Liver (tissue), 9 donors: ENCODE measurements around the gene DDX5. TPM values are rescaled to one million over a fixed set of nuclear protein-coding genes. Genes with fewer than 3 reads are reported as not detected.

Experiments
- DNase-seq: peaks from one replicate; pipeline ENCODE4 v3.0.0-alpha.2; 2017; ENCODE audit warnings: low spot score
- H3K27ac ChIP-seq, 2 donors: one replicate each; pipeline ENCODE4 v1.7.0; 2013; ENCODE audit warnings: inconsistent platforms in 2 of 2, low read length in 2 of 2, control low read depth in 1 of 2, low read depth in 1 of 2, mild to moderate bottlenecking in 1 of 2
- H3K27me3 ChIP-seq, 4 donors: one replicate each; pipeline versions ENCODE4 v1.6.1 to v1.7.0; 2013; ENCODE audit warnings: low read length in 3 of 4, inconsistent platforms in 1 of 4, mild to moderate bottlenecking in 1 of 4, moderate library complexity in 1 of 4; ENCODE audit not compliant: control insufficient read depth in 4 of 4, insufficient read depth in 4 of 4
- H3K36me3 ChIP-seq, 4 donors: one replicate each; pipeline versions ENCODE4 v1.6.1 to v1.7.0; 2013; ENCODE audit warnings: low read length in 3 of 4, mild to moderate bottlenecking in 3 of 4, low read depth in 1 of 4, moderate library complexity in 1 of 4; ENCODE audit not compliant: control insufficient read depth in 4 of 4, insufficient read depth in 3 of 4
- H3K4me1 ChIP-seq, 4 donors: one replicate each; pipeline versions ENCODE4 v1.6.1 to v1.7.0; 2013; ENCODE audit warnings: low read length in 3 of 4, mild to moderate bottlenecking in 3 of 4, moderate library complexity in 1 of 4; ENCODE audit not compliant: control insufficient read depth in 4 of 4, insufficient read depth in 4 of 4
- H3K4me3 ChIP-seq, 3 donors: one replicate each; pipeline versions ENCODE4 v1.6.1 to v1.7.0; 2013; ENCODE audit warnings: low read length in 3 of 3, control low read depth in 1 of 3, low read depth in 1 of 3, mild to moderate bottlenecking in 1 of 3
- H3K9ac ChIP-seq, 2 donors: one replicate each; pipeline ENCODE4 v1.7.0; 2013; ENCODE audit warnings: low read length in 2 of 2, mild to moderate bottlenecking in 2 of 2, moderate library complexity in 2 of 2, control low read depth in 1 of 2, low read depth in 1 of 2
- H3K9me3 ChIP-seq, 4 donors: one replicate each; pipeline versions ENCODE4 v1.6.1 to v1.7.0; 2013; ENCODE audit warnings: low read length in 3 of 4; ENCODE audit not compliant: control insufficient read depth in 4 of 4
- ATF3 ChIP-seq: IDR thresholded peaks from 2 replicates; pipeline ENCODE4 v1.6.1; 2016; ENCODE audit warnings: antibody characterized with exemption
- EGR1 ChIP-seq, 2 donors: IDR thresholded peaks; 2 replicates each; pipeline ENCODE4 v1.6.1; 2016 to 2018; ENCODE audit warnings: antibody characterized with exemption in 2 of 2, low read depth in 2 of 2
- FOXA1 ChIP-seq: IDR thresholded peaks from 2 replicates; pipeline ENCODE4 v1.6.1; 2016; ENCODE audit warnings: antibody characterized with exemption
- FOXA2 ChIP-seq: IDR thresholded peaks from 2 replicates; pipeline ENCODE4 v1.6.1; 2016; ENCODE audit warnings: antibody characterized with exemption
- GABPA ChIP-seq, 2 donors: IDR thresholded peaks in 1 of 2; conservative IDR thresholded peaks in 1 of 2; 2 replicates each; pipeline ENCODE4 v1.6.1; 2016; ENCODE audit warnings: antibody characterized with exemption in 2 of 2, mild to moderate bottlenecking in 1 of 2, moderate library complexity in 1 of 2
- HNF4A ChIP-seq, 2 donors: conservative IDR thresholded peaks; 2 replicates each; pipeline ENCODE4 v1.6.1; 2016; ENCODE audit warnings: antibody characterized with exemption in 2 of 2, mild to moderate bottlenecking in 2 of 2
- HNF4G ChIP-seq: IDR thresholded peaks from 2 replicates; pipeline ENCODE4 v1.6.1; 2016; ENCODE audit warnings: antibody characterized with exemption
- JUND ChIP-seq, 2 donors: IDR thresholded peaks; 2 replicates each; pipeline ENCODE4 v1.6.1; 2016; ENCODE audit warnings: antibody characterized with exemption in 2 of 2
- MAX ChIP-seq: IDR thresholded peaks from 2 replicates; pipeline ENCODE4 v1.6.1; 2016; ENCODE audit warnings: antibody characterized with exemption
- NR2F2 ChIP-seq: IDR thresholded peaks from 2 replicates; pipeline ENCODE4 v1.6.1; 2016; ENCODE audit warnings: antibody characterized with exemption
- RAD21 ChIP-seq, 2 donors: IDR thresholded peaks; 2 replicates each; pipeline ENCODE4 v1.6.1; 2016; ENCODE audit warnings: antibody characterized with exemption in 2 of 2, mild to moderate bottlenecking in 2 of 2
- REST ChIP-seq: IDR thresholded peaks from 2 replicates; pipeline ENCODE4 v1.6.1; 2016; ENCODE audit warnings: antibody characterized with exemption, mild to moderate bottlenecking
- RXRA ChIP-seq, 2 donors: IDR thresholded peaks; 2 replicates each; pipeline ENCODE4 v1.6.1; 2017 to 2018; ENCODE audit warnings: antibody characterized with exemption in 2 of 2, mild to moderate bottlenecking in 1 of 2
- SP1 ChIP-seq: IDR thresholded peaks from 2 replicates; pipeline ENCODE4 v1.6.1; 2018; ENCODE audit warnings: antibody characterized with exemption, mild to moderate bottlenecking
- TAF1 ChIP-seq: conservative IDR thresholded peaks from 2 replicates; pipeline ENCODE4 v1.6.1; 2016; ENCODE audit warnings: antibody characterized with exemption, mild to moderate bottlenecking
- YY1 ChIP-seq: IDR thresholded peaks from 2 replicates; pipeline ENCODE4 v1.6.1; 2016; ENCODE audit warnings: antibody characterized with exemption, mild to moderate bottlenecking
- WGBS: extraction: QIAGEN DNeasy Blood & Tissue Kit; methylation state at CpG from one replicate; pipeline ENCODE4 v1.1.7; 2013; 5-methylcytosine and 5-hydroxymethylcytosine counted together
- polyA plus RNA-seq, 2 donors: library from polyadenylated mRNA; stranded (reverse) in 1 of 2; unstranded in 1 of 2; fragments of 200-250 nt in 1 of 2; fragments of >200 nt in 1 of 2; fragmentation: Nextera tagmentation in 1 of 2; extraction: Ambion mirVana in 1 of 2; gene quantifications; one replicate each; pipeline versions ENCODE4 v1.2.1 to v1.2.3, GENCODE V29; 2013 to 2015
- total RNA-seq, 2 donors: library from RNA; depleted of rRNA; stranded (reverse); fragments of >200 nt; gene quantifications; one replicate each; pipeline ENCODE4 v1.2.3, GENCODE V29; 2014
- TF ChIP-seq, protein P1 (sequence below): IDR thresholded peaks from 2 replicates; pipeline ENCODE4 v1.6.1; 2016; ENCODE audit warnings: antibody characterized with exemption
- TF ChIP-seq, protein P2 (sequence below): fragments of 150-350 bp; IDR thresholded peaks from 2 replicates; pipeline ENCODE4 v1.5.1; 2017; ENCODE audit warnings: improper control_type of control experiment, low read depth, low read length; ENCODE audit not compliant: missing input control
- donor health status: healthy.
- donor health status: healthy.
- donor health status: healthy.
- donor health status: healthy.
- donor health status: healthy.

DDX5 gene
- total and polyA plus RNA-seq, 4 donors, result 165 to 357 (median 289) TPM

DNA sequence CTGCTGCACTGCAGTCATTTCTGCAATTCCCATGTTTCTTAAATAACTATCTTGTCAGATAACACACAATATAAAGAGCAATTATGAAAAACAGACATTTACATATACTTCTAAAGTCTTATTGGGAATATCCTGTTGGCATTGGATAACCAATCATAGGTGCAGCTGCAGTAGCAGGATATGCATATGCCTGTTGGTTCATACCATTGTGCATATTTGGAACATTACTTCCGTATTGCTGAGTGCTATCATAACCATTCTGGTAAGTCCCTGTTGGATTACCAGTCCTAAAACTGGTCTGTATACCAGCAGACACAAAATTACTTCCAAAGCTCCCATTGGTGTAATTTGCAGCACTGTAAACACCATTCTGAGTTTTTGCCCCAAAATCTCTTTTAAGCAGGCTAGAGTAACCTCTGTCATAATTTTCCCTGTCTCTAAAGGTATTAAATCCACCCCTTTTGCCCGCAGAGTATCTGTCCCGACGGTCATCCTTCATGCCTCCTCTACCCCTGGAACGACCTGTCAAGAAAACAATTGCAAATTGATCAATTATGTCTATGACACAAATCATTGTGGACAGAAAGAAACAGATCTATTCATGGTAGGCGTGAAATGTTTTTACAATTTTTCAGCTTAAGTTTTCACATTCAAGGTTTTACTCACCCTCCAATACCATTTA is 6.1 kb downstream of the DDX5 start:
- Histone ChIP-seq H3K4me3 (no peak overlapping the region), H3K9me3 (no peaks in the 10 kb centered on the region), H3K4me1 (peaks cover 10 to 72% (median 56%) of the 10 kb centered on the region in 4 donors), H3K27ac (no peak overlapping the region), H3K9ac (no peak overlapping the region), H3K27me3 (no peaks in the 10 kb centered on the region), H3K36me3 (peaks cover 12 to 70% (median 59%) of the 10 kb centered on the region in 4 donors)
- 95% methylated on average over 6 of the region's 6 CpGs for WGBS
- no peak for TF ChIP-seq HNF4A (conservative IDR thresholded peaks at IDR 0.05)
- no peak for TF ChIP-seq RAD21 (IDR thresholded peaks at IDR 0.05)
- no peak for TF ChIP-seq FOXA1
- no peak for TF ChIP-seq YY1
- TF ChIP-seq HNF4G, result no peak
- no peak for TF ChIP-seq ATF3
- TF ChIP-seq, protein P1, sequence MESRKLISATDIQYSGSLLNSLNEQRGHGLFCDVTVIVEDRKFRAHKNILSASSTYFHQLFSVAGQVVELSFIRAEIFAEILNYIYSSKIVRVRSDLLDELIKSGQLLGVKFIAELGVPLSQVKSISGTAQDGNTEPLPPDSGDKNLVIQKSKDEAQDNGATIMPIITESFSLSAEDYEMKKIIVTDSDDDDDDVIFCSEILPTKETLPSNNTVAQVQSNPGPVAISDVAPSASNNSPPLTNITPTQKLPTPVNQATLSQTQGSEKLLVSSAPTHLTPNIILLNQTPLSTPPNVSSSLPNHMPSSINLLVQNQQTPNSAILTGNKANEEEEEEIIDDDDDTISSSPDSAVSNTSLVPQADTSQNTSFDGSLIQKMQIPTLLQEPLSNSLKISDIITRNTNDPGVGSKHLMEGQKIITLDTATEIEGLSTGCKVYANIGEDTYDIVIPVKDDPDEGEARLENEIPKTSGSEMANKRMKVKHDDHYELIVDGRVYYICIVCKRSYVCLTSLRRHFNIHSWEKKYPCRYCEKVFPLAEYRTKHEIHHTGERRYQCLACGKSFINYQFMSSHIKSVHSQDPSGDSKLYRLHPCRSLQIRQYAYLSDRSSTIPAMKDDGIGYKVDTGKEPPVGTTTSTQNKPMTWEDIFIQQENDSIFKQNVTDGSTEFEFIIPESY, result no peak
- no peak for TF ChIP-seq RXRA (IDR thresholded peaks at IDR 0.05)
- no peak for TF ChIP-seq SP1
- no peak for TF ChIP-seq EGR1 (IDR thresholded peaks at IDR 0.05; ENCODE audit: low read depth in 2 of 2)
- TF ChIP-seq JUND (IDR thresholded peaks at IDR 0.05), result no peak
- no peak for TF ChIP-seq NR2F2
- DNase-seq, result no peak

DNA sequence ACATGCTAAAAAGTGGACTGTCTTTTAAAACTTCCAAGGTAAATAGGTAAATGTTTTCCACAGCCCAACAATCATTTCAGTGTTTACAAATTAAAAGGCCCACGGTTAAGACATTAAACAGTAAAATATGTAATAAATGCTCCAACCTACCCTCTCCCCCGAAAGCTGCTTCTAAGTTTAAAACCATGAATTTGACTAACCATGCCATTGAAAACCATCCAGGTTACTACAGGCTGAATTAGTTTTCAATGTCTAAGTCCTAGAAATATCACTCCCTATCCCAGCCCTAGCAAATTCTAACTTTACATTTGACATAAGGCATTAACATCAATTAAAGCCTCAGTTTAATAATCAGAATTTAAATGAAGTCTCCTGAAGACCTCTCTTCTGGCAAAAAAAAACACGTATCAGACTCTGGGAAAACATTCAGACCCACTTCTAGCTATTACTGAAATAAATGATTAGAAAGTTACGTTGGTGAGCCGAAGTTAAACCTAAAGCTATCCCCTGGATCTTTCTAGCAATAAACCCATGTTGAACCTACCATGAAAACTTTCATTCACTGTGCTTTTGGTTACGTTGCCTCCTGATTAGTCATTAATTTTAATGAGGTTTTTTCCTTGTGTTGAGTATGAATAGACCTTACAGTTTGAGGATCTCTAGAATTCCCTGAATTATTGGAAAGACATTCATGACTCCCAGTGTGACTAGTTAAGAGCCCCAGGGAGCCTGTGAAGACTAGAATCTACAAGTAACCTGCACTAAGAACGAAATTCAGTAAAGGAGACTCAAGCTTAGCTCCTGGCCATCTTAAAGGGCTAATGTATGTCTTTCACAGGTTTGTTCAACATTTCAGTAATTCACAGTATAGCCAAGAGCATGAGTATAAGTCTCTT is 7.5 kb downstream of the DDX5 start:
- Histone ChIP-seq H3K4me3 (no peak overlapping the region), H3K4me1 (peaks cover 8 to 62% (median 48%) of the 10 kb centered on the region in 4 donors)

More for the DNA sequence above, 7.5 kb downstream of the DDX5 start:
- no peak for DNase-seq
- TF ChIP-seq GABPA (IDR thresholded peaks at IDR 0.05 in 1 of 2, conservative IDR thresholded peaks at IDR 0.05 in 1 of 2), result no peak
- TF ChIP-seq, protein P1, result no peak
- no peak for TF ChIP-seq FOXA2
- no peak for TF ChIP-seq RXRA (IDR thresholded peaks at IDR 0.05)
- TF ChIP-seq HNF4G, result no peak
- no peak for TF ChIP-seq JUND (IDR thresholded peaks at IDR 0.05)
- no peak for TF ChIP-seq YY1
- no peak for TF ChIP-seq MAX
- no peak for TF ChIP-seq SP1
- TF ChIP-seq REST, result no peak
- no peak for TF ChIP-seq EGR1 (IDR thresholded peaks at IDR 0.05; ENCODE audit: low read depth in 2 of 2)
- no peak for TF ChIP-seq TAF1
- no peak for TF ChIP-seq FOXA1
- no peak for TF ChIP-seq ATF3
- TF ChIP-seq HNF4A (conservative IDR thresholded peaks at IDR 0.05), result no peak
- TF ChIP-seq, protein P2, sequence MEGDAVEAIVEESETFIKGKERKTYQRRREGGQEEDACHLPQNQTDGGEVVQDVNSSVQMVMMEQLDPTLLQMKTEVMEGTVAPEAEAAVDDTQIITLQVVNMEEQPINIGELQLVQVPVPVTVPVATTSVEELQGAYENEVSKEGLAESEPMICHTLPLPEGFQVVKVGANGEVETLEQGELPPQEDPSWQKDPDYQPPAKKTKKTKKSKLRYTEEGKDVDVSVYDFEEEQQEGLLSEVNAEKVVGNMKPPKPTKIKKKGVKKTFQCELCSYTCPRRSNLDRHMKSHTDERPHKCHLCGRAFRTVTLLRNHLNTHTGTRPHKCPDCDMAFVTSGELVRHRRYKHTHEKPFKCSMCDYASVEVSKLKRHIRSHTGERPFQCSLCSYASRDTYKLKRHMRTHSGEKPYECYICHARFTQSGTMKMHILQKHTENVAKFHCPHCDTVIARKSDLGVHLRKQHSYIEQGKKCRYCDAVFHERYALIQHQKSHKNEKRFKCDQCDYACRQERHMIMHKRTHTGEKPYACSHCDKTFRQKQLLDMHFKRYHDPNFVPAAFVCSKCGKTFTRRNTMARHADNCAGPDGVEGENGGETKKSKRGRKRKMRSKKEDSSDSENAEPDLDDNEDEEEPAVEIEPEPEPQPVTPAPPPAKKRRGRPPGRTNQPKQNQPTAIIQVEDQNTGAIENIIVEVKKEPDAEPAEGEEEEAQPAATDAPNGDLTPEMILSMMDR, result no peak
- no peaks in the 10 kb centered on the region for H3K27me3 ChIP-seq
- H3K9ac ChIP-seq, result peak overlapping the region in 1 of 2 donors; percentile 34
- 78% methylated on average over 7 of the region's 7 CpGs for WGBS
- H3K27ac ChIP-seq, result no peak overlapping the region
- H3K36me3 ChIP-seq, result peaks cover 11 to 58% (median 52%) of the 10 kb centered on the region in 4 donors
- H3K9me3 ChIP-seq, result no peaks in the 10 kb centered on the region
